Ovary (tissue), 3 donors: ENCODE results near the gene KIF11.

ENCODE experiments used
- POLR2A ChIP-seq: fragments of 450-650 bp; IDR thresholded peaks from one replicate; pipeline ENCODE4 v1.6.1; 2017; ENCODE audit warnings: antibody characterized with exemption, mild to moderate bottlenecking, moderate library complexity
- TF ChIP-seq, protein P1 (sequence below), 3 donors: fragments of 450-650 bp in 2 of 3; fragments of 200-600 bp in 1 of 3; IDR thresholded peaks; one replicate each; pipeline versions ENCODE4 v1.5.1 to v1.8.0; 2016 to 2022; ENCODE audit warnings: antibody characterized with exemption in 3 of 3, mild to moderate bottlenecking in 1 of 3
- donor health status: DM: no; HTN: no; CAD: no.

DNA sequence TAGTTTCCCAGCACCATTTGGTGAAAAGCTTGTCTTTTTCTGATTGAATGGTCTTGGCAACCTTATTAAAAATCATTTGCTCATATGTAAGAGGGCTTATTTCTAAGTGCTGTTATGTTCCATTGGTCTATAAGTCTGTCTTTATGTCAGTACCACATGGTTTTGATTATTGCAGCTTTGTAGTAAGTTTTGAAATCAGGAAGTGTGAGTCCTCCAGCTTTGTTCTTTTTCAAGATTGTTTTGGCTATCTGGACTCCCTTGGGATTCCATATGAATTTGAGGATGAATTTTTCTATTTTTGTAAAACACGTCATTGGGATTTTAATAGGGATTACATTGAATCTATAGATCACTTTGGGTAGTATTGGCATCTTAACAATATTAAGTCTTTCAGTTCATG lies 5.4 kb downstream of the KIF11 start:
- TF ChIP-seq, protein P1, sequence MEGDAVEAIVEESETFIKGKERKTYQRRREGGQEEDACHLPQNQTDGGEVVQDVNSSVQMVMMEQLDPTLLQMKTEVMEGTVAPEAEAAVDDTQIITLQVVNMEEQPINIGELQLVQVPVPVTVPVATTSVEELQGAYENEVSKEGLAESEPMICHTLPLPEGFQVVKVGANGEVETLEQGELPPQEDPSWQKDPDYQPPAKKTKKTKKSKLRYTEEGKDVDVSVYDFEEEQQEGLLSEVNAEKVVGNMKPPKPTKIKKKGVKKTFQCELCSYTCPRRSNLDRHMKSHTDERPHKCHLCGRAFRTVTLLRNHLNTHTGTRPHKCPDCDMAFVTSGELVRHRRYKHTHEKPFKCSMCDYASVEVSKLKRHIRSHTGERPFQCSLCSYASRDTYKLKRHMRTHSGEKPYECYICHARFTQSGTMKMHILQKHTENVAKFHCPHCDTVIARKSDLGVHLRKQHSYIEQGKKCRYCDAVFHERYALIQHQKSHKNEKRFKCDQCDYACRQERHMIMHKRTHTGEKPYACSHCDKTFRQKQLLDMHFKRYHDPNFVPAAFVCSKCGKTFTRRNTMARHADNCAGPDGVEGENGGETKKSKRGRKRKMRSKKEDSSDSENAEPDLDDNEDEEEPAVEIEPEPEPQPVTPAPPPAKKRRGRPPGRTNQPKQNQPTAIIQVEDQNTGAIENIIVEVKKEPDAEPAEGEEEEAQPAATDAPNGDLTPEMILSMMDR (IDR thresholded peaks at IDR 0.05): no peak
- TF ChIP-seq POLR2A: no peak
